Measurements from ENCODE around the gene SMPD3. TPM values are rescaled to one million over a fixed set of nuclear protein-coding genes. Genes with fewer than 3 reads are reported as not detected.

The SMPD3 gene
- total RNA-seq, 1 donor from 2014 or later: 5.6 TPM

GRCh38 chr16:68486502-68487202, 38.3 kb upstream of the SMPD3 start:
- TF ChIP-seq, protein P1, sequence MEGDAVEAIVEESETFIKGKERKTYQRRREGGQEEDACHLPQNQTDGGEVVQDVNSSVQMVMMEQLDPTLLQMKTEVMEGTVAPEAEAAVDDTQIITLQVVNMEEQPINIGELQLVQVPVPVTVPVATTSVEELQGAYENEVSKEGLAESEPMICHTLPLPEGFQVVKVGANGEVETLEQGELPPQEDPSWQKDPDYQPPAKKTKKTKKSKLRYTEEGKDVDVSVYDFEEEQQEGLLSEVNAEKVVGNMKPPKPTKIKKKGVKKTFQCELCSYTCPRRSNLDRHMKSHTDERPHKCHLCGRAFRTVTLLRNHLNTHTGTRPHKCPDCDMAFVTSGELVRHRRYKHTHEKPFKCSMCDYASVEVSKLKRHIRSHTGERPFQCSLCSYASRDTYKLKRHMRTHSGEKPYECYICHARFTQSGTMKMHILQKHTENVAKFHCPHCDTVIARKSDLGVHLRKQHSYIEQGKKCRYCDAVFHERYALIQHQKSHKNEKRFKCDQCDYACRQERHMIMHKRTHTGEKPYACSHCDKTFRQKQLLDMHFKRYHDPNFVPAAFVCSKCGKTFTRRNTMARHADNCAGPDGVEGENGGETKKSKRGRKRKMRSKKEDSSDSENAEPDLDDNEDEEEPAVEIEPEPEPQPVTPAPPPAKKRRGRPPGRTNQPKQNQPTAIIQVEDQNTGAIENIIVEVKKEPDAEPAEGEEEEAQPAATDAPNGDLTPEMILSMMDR (IDR thresholded peaks at IDR 0.05): no peak
- Histone ChIP-seq H3K4me1 (peaks cover 5% of the 10 kb centered on the region), H3K27me3 (no peaks in the 10 kb centered on the region), H3K36me3 (no peaks in the 10 kb centered on the region), H3K4me3 (no peak overlapping the region), H3K27ac (no peak overlapping the region), H3K9me3 (no peaks in the 10 kb centered on the region)
- DNase-seq: no peak
- intact Hi-C loops (cut with DNase I): no loop called here
- no peak for ATAC-seq

GRCh38 chr16:68481636-68482035, 33.3 kb upstream of the SMPD3 start:
- intact Hi-C loops (cut with DNase I): no loop called here

DNA sequence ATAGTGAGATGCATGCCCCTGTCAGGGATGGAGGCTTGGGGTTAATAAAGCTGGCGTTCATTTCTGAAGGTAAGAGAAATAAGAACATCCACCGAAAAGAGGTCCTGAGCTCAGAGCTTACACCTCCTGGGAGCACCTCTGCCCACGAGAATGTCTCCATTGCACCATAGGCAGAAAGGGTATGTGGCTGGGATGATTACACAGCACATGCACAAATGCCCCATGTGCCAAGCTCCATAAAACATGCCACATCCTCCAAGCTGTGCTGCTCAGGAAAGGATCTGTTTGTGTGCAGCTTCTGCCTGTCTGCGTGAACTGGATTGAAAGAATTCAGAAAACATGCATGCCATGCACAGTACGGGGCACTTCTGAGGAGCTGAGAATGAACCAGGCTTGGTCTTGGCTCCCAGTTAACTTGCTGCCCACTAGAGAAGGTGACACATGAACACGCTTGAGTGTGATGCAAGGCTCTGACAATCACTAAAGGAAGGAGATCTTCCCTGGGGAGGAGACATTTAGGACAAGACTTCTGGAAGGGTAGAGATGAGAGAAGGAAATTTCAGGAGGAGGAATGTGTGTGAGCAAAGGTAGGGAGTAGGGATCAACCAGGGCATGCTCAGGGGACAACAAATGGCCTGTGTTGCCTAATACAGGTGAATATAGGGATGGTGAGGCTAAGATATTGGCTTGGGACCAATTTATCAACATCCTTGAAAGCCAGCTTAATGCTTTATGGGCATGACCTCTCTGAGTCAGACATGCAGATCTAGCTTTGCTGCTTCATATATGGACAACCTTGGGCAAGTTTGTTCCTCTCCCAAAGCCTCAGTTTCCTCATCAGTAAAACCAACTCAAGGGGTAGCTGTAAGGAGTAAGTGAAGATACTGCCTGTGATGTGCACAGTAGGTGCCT, 32.0 kb upstream of the SMPD3 start:
- Histone ChIP-seq H3K27ac (no peak overlapping the region), H3K9me3 (no peaks in the 10 kb centered on the region), H3K4me1 (peaks cover 8% of the 10 kb centered on the region), H3K36me3 (no peaks in the 10 kb centered on the region), H3K4me3 (no peak overlapping the region), H3K27me3 (no peaks in the 10 kb centered on the region)
- intact Hi-C loops (cut with DNase I): no loop called here
- no peak for ATAC-seq
- TF ChIP-seq, protein P1 (IDR thresholded peaks at IDR 0.05): no peak
- no peak for DNase-seq

More at GRCh38 chr16:68481636-68482035, 33.3 kb upstream of the SMPD3 start:
- Histone ChIP-seq H3K4me1 (peaks cover 11% of the 10 kb centered on the region), H3K27ac (no peak overlapping the region), H3K36me3 (no peaks in the 10 kb centered on the region), H3K4me3 (no peak overlapping the region), H3K9me3 (no peaks in the 10 kb centered on the region), H3K27me3 (no peaks in the 10 kb centered on the region)
- TF ChIP-seq, protein P1 (IDR thresholded peaks at IDR 0.05): no peak
- ATAC-seq: no peak
- DNase-seq: no peak

- H3K4me1 ChIP-seq: peaks cover 10% of the 10 kb centered on the region
These were observed 31.0 kb upstream of the SMPD3 start for GRCh38 chr16:68479271-68479670.

DNA sequence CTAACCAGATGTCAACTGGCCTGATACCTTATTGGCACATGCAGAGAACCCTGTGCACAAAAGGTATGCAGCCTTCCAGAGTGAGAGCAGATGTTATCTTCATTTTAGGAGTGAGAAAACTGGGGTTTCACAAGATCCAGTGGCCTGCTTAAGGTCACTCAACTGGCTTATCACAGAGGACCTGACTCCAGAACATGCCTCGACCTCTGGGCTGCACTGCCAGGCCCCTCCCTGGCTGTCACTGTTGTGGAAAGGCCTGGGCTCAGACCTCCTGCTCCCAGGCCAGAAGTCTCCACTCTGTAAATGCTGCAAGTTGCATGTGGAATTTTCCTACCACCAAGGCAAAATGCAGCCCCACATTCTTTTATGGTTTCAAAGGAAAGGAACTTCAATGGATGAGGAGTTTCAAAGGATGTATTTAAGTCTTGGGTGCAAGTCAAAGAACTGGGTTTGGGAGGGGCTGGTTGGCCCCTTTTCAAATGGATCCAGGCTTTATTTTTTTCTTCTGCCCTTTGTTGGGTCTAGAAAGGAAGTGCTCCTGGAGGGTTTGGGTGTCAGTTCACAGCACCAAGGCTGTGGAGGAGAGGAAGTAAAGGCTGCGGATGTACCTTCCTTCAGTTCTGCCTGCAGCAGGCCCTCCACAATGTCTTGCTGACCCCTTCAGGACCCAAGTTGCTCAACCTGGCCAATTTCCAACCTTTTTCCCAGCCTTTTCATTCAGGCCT, 30.4 kb upstream of the SMPD3 start:
- TF ChIP-seq, protein P1 (IDR thresholded peaks at IDR 0.05): no peak

More at GRCh38 chr16:68479271-68479670, 31.0 kb upstream of the SMPD3 start:
- no peaks in the 10 kb centered on the region for H3K9me3 ChIP-seq
- TF ChIP-seq, protein P1 (IDR thresholded peaks at IDR 0.05): no peak
- no peak overlapping the region for H3K4me3 ChIP-seq
- DNase-seq (no peak), ATAC-seq (no peak)
- no peaks in the 10 kb centered on the region for H3K27me3 ChIP-seq
- H3K27ac ChIP-seq: no peak overlapping the region
- intact Hi-C loops (cut with DNase I): no loop called here
- no peaks in the 10 kb centered on the region for H3K36me3 ChIP-seq

More for the DNA sequence above, 30.4 kb upstream of the SMPD3 start:
- H3K9me3 ChIP-seq: no peaks in the 10 kb centered on the region
- intact Hi-C loops (cut with DNase I): no loop called here
- H3K36me3 ChIP-seq: no peaks in the 10 kb centered on the region
- peaks cover 16% of the 10 kb centered on the region for H3K4me1 ChIP-seq
- no peak overlapping the region for H3K4me3 ChIP-seq
- H3K27ac ChIP-seq: no peak overlapping the region
- H3K27me3 ChIP-seq: no peaks in the 10 kb centered on the region
- no peak for DNase-seq
- peak; percentile 52 for ATAC-seq
